ENCODE measurements around the gene HYCC1. TPM values are rescaled to one million over a fixed set of nuclear protein-coding genes. Genes with fewer than 3 reads are reported as not detected.

HYCC1 gene
- total and polyA plus RNA-seq, 2 donors (not counting 1 experiment from before 2014, with no cell fraction given): 7.0 to 40.8 TPM

DNA sequence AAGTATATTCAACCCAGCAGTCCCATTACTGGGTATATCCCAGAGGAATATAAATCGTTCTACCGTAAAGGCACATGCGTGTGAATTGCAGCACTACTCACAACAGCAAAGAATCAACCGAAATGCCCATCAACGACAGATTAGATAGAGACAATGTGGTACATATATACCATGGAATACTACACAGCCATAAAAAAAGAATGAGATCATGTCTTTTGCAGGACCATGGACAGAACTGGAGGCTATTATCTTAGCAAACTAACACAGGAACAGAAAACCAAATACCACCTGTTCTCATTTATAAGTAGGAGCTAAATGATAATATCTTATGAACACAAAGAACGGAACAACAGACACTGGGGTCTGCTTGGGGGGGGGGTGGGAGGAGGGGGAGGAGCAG, 47.4 kb upstream of the HYCC1 start:
- Mint-ChIP-seq H3K4me1 (no peaks in the 10 kb centered on the region), H3K27me3 (no peaks in the 10 kb centered on the region), H3K4me3 (no peak overlapping the region), H3K27ac (no peak overlapping the region), H3K9me3 (ENCODE audit: insufficient read depth) (no peaks in the 10 kb centered on the region)
- ChIA-PET CTCF (interaction anchor here (1.1 kb wide), 1 partner anchor 25 kb away, joined by 3 read pairs; no protein-coding TSS in a partner anchor), POLR2A (no interaction called here)
- Histone ChIP-seq H3K27me3 (replicated peaks in 1 of 4; ENCODE audit: control extremely low read depth in 1 of 4, control insufficient read depth in 3 of 4, insufficient read depth in 4 of 4, low read length in 3 of 4) (no peaks in the 10 kb centered on the region), H4K20me1 (ENCODE audit: control insufficient read depth, insufficient read depth, low read length, poor library complexity, severe bottlenecking) (no peaks in the 10 kb centered on the region), H3K4me1 (ENCODE audit: control insufficient read depth in 2 of 2, insufficient read depth in 2 of 2, low read length in 2 of 2) (no peaks in the 10 kb centered on the region), H2AFZ (ENCODE audit: insufficient read depth, low read depth, low read length, poor library complexity, severe bottlenecking) (no peak overlapping the region), H3K36me3 (replicated peaks in 1 of 2; ENCODE audit: control extremely low read depth in 1 of 2, control insufficient read depth in 1 of 2, extremely low read depth in 1 of 2, insufficient read depth in 2 of 2, low read length in 1 of 2) (no peaks in the 10 kb centered on the region), H3K79me2 (ENCODE audit: control insufficient read depth, insufficient read depth, low read length) (no peaks in the 10 kb centered on the region), H3K27ac (ENCODE audit: low read length in 2 of 2) (no peak overlapping the region), H3K9ac (ENCODE audit: low read length) (no peak overlapping the region), H3K4me2 (replicated peaks; ENCODE audit: low read depth, low read length, poor library complexity, severe bottlenecking) (no peak overlapping the region), H3K4me3 (ENCODE audit: control extremely low read depth in 1 of 5, extremely low read depth in 1 of 5, insufficient read depth in 1 of 5, low read depth in 2 of 5, low read length in 4 of 5) (no peak overlapping the region), H3K9me3 (ENCODE audit: control extremely low read depth in 1 of 3, control insufficient read depth in 2 of 3, insufficient read depth in 1 of 3, low read length in 2 of 3) (no peaks in the 10 kb centered on the region)
- TF ChIP-seq, protein P1, sequence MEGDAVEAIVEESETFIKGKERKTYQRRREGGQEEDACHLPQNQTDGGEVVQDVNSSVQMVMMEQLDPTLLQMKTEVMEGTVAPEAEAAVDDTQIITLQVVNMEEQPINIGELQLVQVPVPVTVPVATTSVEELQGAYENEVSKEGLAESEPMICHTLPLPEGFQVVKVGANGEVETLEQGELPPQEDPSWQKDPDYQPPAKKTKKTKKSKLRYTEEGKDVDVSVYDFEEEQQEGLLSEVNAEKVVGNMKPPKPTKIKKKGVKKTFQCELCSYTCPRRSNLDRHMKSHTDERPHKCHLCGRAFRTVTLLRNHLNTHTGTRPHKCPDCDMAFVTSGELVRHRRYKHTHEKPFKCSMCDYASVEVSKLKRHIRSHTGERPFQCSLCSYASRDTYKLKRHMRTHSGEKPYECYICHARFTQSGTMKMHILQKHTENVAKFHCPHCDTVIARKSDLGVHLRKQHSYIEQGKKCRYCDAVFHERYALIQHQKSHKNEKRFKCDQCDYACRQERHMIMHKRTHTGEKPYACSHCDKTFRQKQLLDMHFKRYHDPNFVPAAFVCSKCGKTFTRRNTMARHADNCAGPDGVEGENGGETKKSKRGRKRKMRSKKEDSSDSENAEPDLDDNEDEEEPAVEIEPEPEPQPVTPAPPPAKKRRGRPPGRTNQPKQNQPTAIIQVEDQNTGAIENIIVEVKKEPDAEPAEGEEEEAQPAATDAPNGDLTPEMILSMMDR (IDR thresholded peaks at IDR 0.05): no peak
- no peak for TF ChIP-seq EZH2 (IDR thresholded peaks at IDR 0.05; ENCODE audit: borderline replicate concordance, insufficient read depth, low read depth, low read length, poor library complexity, severe bottlenecking)
- ATAC-seq (ENCODE audit: low read depth) (no peak), DNase-seq (no peak)
- intact Hi-C loops (cut with micrococcal nuclease): no loop called here
- no CpG with 5 or more reads among the region's 6 CpGs for WGBS (ENCODE audit: insufficient coverage)

DNA sequence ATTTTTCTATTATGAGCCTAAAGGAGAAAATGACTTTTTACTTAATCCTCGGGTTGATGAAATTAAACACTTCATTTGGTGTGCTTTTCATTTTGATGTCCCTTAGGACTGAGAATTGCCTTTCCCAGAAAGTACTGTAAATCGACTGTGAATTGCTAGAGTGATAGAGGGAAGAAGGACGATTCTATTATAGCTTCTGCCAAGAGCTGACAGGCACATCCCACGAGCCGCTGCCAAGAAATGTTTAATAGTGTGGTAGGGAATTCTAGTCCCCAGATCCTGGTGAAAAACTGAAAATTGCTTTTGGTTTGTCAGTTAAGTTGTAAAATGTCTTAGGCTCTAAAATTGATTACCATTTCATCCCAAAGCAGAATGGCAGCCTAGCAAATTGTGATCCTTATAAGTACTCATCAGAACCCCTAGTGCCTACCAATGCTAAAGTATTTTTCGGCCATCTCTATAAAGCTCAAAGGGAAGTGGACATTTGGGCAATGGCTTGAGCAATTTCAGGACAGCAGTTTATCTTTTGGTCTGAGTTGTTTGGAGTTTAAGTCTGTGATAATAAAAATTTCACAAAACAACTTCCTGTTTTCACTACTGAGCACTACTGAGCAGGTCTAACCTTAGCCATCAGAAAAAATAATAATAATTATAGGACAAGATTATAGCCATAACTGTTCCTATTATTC, 44.6 kb upstream of the HYCC1 start:
- Histone ChIP-seq H2AFZ (ENCODE audit: insufficient read depth, low read depth, low read length, poor library complexity, severe bottlenecking) (no peak overlapping the region), H4K20me1 (ENCODE audit: control insufficient read depth, insufficient read depth, low read length, poor library complexity, severe bottlenecking) (no peaks in the 10 kb centered on the region), H3K4me3 (ENCODE audit: control extremely low read depth in 1 of 5, extremely low read depth in 1 of 5, insufficient read depth in 1 of 5, low read depth in 2 of 5, low read length in 4 of 5) (no peak overlapping the region), H3K4me2 (replicated peaks; ENCODE audit: low read depth, low read length, poor library complexity, severe bottlenecking) (no peak overlapping the region), H3K4me1 (ENCODE audit: control insufficient read depth in 2 of 2, insufficient read depth in 2 of 2, low read length in 2 of 2) (no peaks in the 10 kb centered on the region), H3K27ac (ENCODE audit: low read length in 2 of 2) (no peak overlapping the region), H3K9me3 (ENCODE audit: control extremely low read depth in 1 of 3, control insufficient read depth in 2 of 3, insufficient read depth in 1 of 3, low read length in 2 of 3) (no peaks in the 10 kb centered on the region), H3K79me2 (ENCODE audit: control insufficient read depth, insufficient read depth, low read length) (no peaks in the 10 kb centered on the region), H3K27me3 (replicated peaks in 1 of 4; ENCODE audit: control extremely low read depth in 1 of 4, control insufficient read depth in 3 of 4, insufficient read depth in 4 of 4, low read length in 3 of 4) (no peaks in the 10 kb centered on the region), H3K9ac (ENCODE audit: low read length) (no peak overlapping the region), H3K36me3 (replicated peaks in 1 of 2; ENCODE audit: control extremely low read depth in 1 of 2, control insufficient read depth in 1 of 2, extremely low read depth in 1 of 2, insufficient read depth in 2 of 2, low read length in 1 of 2) (no peaks in the 10 kb centered on the region)
- Mint-ChIP-seq H3K27me3 (no peaks in the 10 kb centered on the region), H3K4me1 (no peaks in the 10 kb centered on the region), H3K27ac (no peak overlapping the region), H3K4me3 (no peak overlapping the region), H3K9me3 (ENCODE audit: insufficient read depth) (no peaks in the 10 kb centered on the region)
- POLR2A ChIA-PET: no interaction called here
- TF ChIP-seq EZH2 (IDR thresholded peaks at IDR 0.05; ENCODE audit: borderline replicate concordance, insufficient read depth, low read depth, low read length, poor library complexity, severe bottlenecking): no peak
- 93% methylated on average over 2 of the region's 6 CpGs for WGBS (ENCODE audit: insufficient coverage)
- DNase-seq (no peak), ATAC-seq (ENCODE audit: low read depth) (no peak)
- CTCF ChIA-PET: interaction anchor here (0.6 to 8.0 kb wide), 5 partner anchors 63 to 498 kb away, joined by 3 to 141 read pairs (median 78); partner anchors contain the start of gene IL6
- intact Hi-C loops (cut with micrococcal nuclease): loop anchor here (10.0 kb wide), 1 partner anchor 104 kb away; no protein-coding TSS in a partner anchor

All from B cell (primary cell).